GM12872 (cell line): ENCODE measurements around the gene FIZ1.

Experiments used
- CTCF ChIP-seq: IDR thresholded peaks from 3 replicates; pipeline ENCODE4 v1.5.1; 2011; ENCODE audit warnings: low read depth, mild to moderate bottlenecking, low read length, moderate library complexity; ENCODE audit not compliant: insufficient read depth

FIZ1 gene

GRCh38 chr19:55549500-55550320 is 49.6 kb downstream of the FIZ1 start:
- no peak for TF ChIP-seq CTCF

- TF ChIP-seq CTCF: no peak
Measured at GRCh38 chr19:55546822-55547614, 52.3 kb downstream of the FIZ1 start.

- no peak for TF ChIP-seq CTCF
Measured at GRCh38 chr19:55546011-55546410, 53.3 kb downstream of the FIZ1 start.

GRCh38 chr19:55545443-55545842 is 53.9 kb downstream of the FIZ1 start, which contains the start of gene SBK3:
SBK3 (minus strand) TSS chr19:55545543; CDS start chr19:55545543, 0 bp downstream.
- no peak for TF ChIP-seq CTCF

GRCh38 chr19:55544776-55545439 is 54.4 kb downstream of the FIZ1 start:
- no peak for TF ChIP-seq CTCF

GRCh38 chr19:55544014-55544413 is 55.3 kb downstream of the FIZ1 start:
- TF ChIP-seq CTCF: no peak

- TF ChIP-seq CTCF: no peak
Measured at GRCh38 chr19:55543567-55543966, 55.8 kb downstream of the FIZ1 start.
